Upper lobe of left lung (tissue), 6 donors: Measurements from ENCODE around the gene JPH4. TPM values are rescaled to one million over a fixed set of nuclear protein-coding genes. Genes with fewer than 3 reads are reported as not detected.
"Not testable (repeated sequence)": the region's sequence is repeated elsewhere in the genome, so short reads cannot be mapped to it uniquely, and the experiment has no call there.

ENCODE experiments used
- ATAC-seq, 2 donors: fragments of 200-7000 bp; cut with Tn5 transposase; one replicate each; pipeline ENCODE4 v1.9.1; 2022; ENCODE audit warnings: mild to moderate bottlenecking in 2 of 2, moderate library complexity in 2 of 2; ENCODE audit not compliant: low FRiP score in 2 of 2
- DNase-seq, 2 donors: peaks; one replicate each; pipeline ENCODE4 v3.0.0-alpha.2; 2019 to 2020
- H3K27ac ChIP-seq, 4 donors: fragments of 200-600 bp; sonication (generic); one replicate each; pipeline ENCODE4 v1.5.1; 2016 to 2019
- H3K27me3 ChIP-seq, 4 donors: fragments of 200-600 bp; sonication (generic); one replicate each; pipeline ENCODE4 v1.5.1; 2017 to 2019
- H3K36me3 ChIP-seq, 4 donors: fragments of 200-600 bp; sonication (generic); one replicate each; pipeline ENCODE4 v1.5.1; 2016 to 2019
- H3K4me1 ChIP-seq, 4 donors: fragments of 200-600 bp; sonication (generic); one replicate each; pipeline ENCODE4 v1.5.1; 2018 to 2019
- H3K4me3 ChIP-seq, 4 donors: fragments of 200-600 bp; sonication (generic); one replicate each; pipeline ENCODE4 v1.5.1; 2017 to 2019; ENCODE audit warnings: mild to moderate bottlenecking in 2 of 4, moderate library complexity in 1 of 4
- H3K9me3 ChIP-seq, 4 donors: fragments of 200-600 bp; sonication (generic); one replicate each; pipeline ENCODE4 v1.5.1; 2018 to 2019
- CTCF ChIP-seq, 6 experiments: fragments of 450-650 bp in 4 of 6; fragments of 200-600 bp in 2 of 6; sonication (generic) in 2 of 6; IDR thresholded peaks; one replicate each; pipeline ENCODE4 v1.5.1; 2016 to 2019; ENCODE audit warnings: antibody characterized with exemption in 6 of 6
- EP300 ChIP-seq, 4 donors: sonication (generic); formaldehyde crosslinking; IDR thresholded peaks; one replicate each; pipeline ENCODE4 v1.5.1; 2017; ENCODE audit warnings: antibody characterized with exemption in 4 of 4, control low read depth in 2 of 4
- POLR2A ChIP-seq, 4 donors: fragments of 450-650 bp; IDR thresholded peaks; one replicate each; pipeline ENCODE4 v1.5.1; 2016 to 2017; ENCODE audit warnings: antibody characterized with exemption in 4 of 4, mild to moderate bottlenecking in 2 of 4
- POLR2AphosphoS5 ChIP-seq, 2 donors: sonication (generic); formaldehyde crosslinking; IDR thresholded peaks; one replicate each; pipeline ENCODE4 v1.5.1; 2017; ENCODE audit warnings: antibody characterized with exemption in 2 of 2
- WGBS, 2 donors: methylation state at CpG; one replicate each; pipeline ENCODE4 v1.1.5; 2017 to 2018; 5-methylcytosine and 5-hydroxymethylcytosine counted together
- total RNA-seq, 6 donors: library from RNA; depleted of rRNA in 4 of 6; stranded (reverse); fragments of >200 nt in 4 of 6; gene quantifications; one replicate each; pipeline versions ENCODE4 v1.1.0 to v1.2.1, GENCODE V29; 2016 to 2021
- donor health status: DM: no; HTN: no; CAD: no; lungs with moderate emphysema.
- donor health status: DM: no; HTN: yes; CAD: no; lungs with severe emphysema.

The JPH4 gene
- total RNA-seq, 6 donors from 2014 or later = 0.69 to 6.5 (median 2.5) TPM

GRCh38 chr14:23538050-23538718 is 40.4 kb downstream of the JPH4 start:
- DNase-seq (no peak), ATAC-seq (no peak)
- H3K27me3 ChIP-seq = no peaks in the 10 kb centered on the region
- 76 to 77% methylated on average over 10 of the region's 10 CpGs for WGBS, 2 donors
- TF ChIP-seq POLR2A (IDR thresholded peaks at IDR 0.05) = no peak
- no peak for TF ChIP-seq CTCF (IDR thresholded peaks at IDR 0.05)
- no peak for TF ChIP-seq POLR2AphosphoS5 (IDR thresholded peaks at IDR 0.05)
- no peak for TF ChIP-seq EP300 (IDR thresholded peaks at IDR 0.05)
- H3K4me3 ChIP-seq = no peak overlapping the region
- H3K36me3 ChIP-seq = peaks cover 0 to 6% (median 0%) of the 10 kb centered on the region in 4 donors
- H3K27ac ChIP-seq = no peak overlapping the region
- no peaks in the 10 kb centered on the region for H3K4me1 ChIP-seq
- no peaks in the 10 kb centered on the region for H3K9me3 ChIP-seq

- Histone ChIP-seq H3K36me3 (peaks cover 0 to 6% (median 0%) of the 10 kb centered on the region in 4 donors), H3K4me1 (no peaks in the 10 kb centered on the region), H3K9me3 (no peaks in the 10 kb centered on the region), H3K4me3 (no peak overlapping the region), H3K27me3 (no peaks in the 10 kb centered on the region), H3K27ac (no peak overlapping the region)
- DNase-seq = no peak
- WGBS, 2 donors = 63 to 65% methylated on average over 10 to 13 of the region's 13 CpGs
- ATAC-seq = no peak
- TF ChIP-seq EP300 (IDR thresholded peaks at IDR 0.05) (no peak), POLR2A (IDR thresholded peaks at IDR 0.05) (no peak), POLR2AphosphoS5 (IDR thresholded peaks at IDR 0.05) (no peak), CTCF (IDR thresholded peaks at IDR 0.05) (no peak)
These were observed 41.1 kb downstream of the JPH4 start for GRCh38 chr14:23537351-23538049.

GRCh38 chr14:23536906-23537305 is 41.7 kb downstream of the JPH4 start:
- not testable (repeated sequence) for H3K27ac ChIP-seq, H3K9me3 ChIP-seq, ATAC-seq, DNase-seq, H3K36me3 ChIP-seq, H3K4me3 ChIP-seq, H3K27me3 ChIP-seq, H3K4me1 ChIP-seq
- 88 to 95% methylated on average over 6 of the region's 6 CpGs for WGBS, 2 donors

GRCh38 chr14:23536494-23536893 is 42.1 kb downstream of the JPH4 start:
- 87 to 92% methylated on average over 2 of the region's 2 CpGs for WGBS, 2 donors
- H3K36me3 ChIP-seq = peaks cover 0 to 6% (median 0%) of the 10 kb centered on the region in 4 donors
- H3K27me3 ChIP-seq = no peaks in the 10 kb centered on the region
- no peaks in the 10 kb centered on the region for H3K4me1 ChIP-seq
- H3K9me3 ChIP-seq = no peaks in the 10 kb centered on the region
- ATAC-seq = no peak
- DNase-seq = no peak
- no peak overlapping the region for H3K27ac ChIP-seq
- TF ChIP-seq CTCF (IDR thresholded peaks at IDR 0.05) = no peak
- TF ChIP-seq POLR2A (IDR thresholded peaks at IDR 0.05) = no peak
- no peak for TF ChIP-seq POLR2AphosphoS5 (IDR thresholded peaks at IDR 0.05)
- TF ChIP-seq EP300 (IDR thresholded peaks at IDR 0.05) = no peak
- H3K4me3 ChIP-seq = no peak overlapping the region

GRCh38 chr14:23535943-23536342 is 42.6 kb downstream of the JPH4 start:
- TF ChIP-seq EP300 (IDR thresholded peaks at IDR 0.05) (no peak), CTCF (IDR thresholded peaks at IDR 0.05) (no peak), POLR2AphosphoS5 (IDR thresholded peaks at IDR 0.05) (no peak), POLR2A (IDR thresholded peaks at IDR 0.05) (no peak)
- H3K27ac ChIP-seq = no peak overlapping the region
- WGBS, 2 donors = 85% methylated on average over 4 of the region's 4 CpGs
- H3K4me1 ChIP-seq = no peaks in the 10 kb centered on the region
- no peaks in the 10 kb centered on the region for H3K27me3 ChIP-seq
- no peaks in the 10 kb centered on the region for H3K9me3 ChIP-seq
- DNase-seq (no peak), ATAC-seq (no peak)
- no peak overlapping the region for H3K4me3 ChIP-seq
- peaks cover 0 to 6% (median 0%) of the 10 kb centered on the region in 4 donors for H3K36me3 ChIP-seq
